ENCODE results near the gene PPIL4.
"Not testable (repeated sequence)": the region's sequence is repeated elsewhere in the genome, so short reads cannot be mapped to it uniquely, and the experiment has no call there.

GRCh38 chr6:149495349-149496016 lies 50.4 kb downstream of the PPIL4 start:
- not testable (repeated sequence) for TF ChIP-seq CTCF (conservative IDR thresholded peaks at IDR 0.05); ZFX (IDR thresholded peaks at IDR 0.05)

Measured in C4-2B (cell line).